GM21367 (cell line): ENCODE data around the gene PAQR4.

Experiments used
- ATAC-seq: cut with Tn5 transposase; IDR thresholded peaks from one replicate; pipeline ENCODE4 v1.9.1; 2021; ENCODE audit not compliant: unreplicated experiment

The PAQR4 gene

GRCh38 chr16:2979669-2980226, 10.6 kb downstream of the PAQR4 start:
- ATAC-seq = no peak

- ATAC-seq = peak; percentile 57
These were observed 11.4 kb downstream of the PAQR4 start, which contains the start of gene PKMYT1 for GRCh38 chr16:2980227-2981176. Gene PKMYT1, minus strand, starts transcription at chr16:2980446. Its CDS starts 789 bp downstream, at chr16:2979657.

- ATAC-seq = no peak
These were observed 12.2 kb downstream of the PAQR4 start for GRCh38 chr16:2981177-2981898.

GRCh38 chr16:2981899-2982250, 12.7 kb downstream of the PAQR4 start:
- no peak for ATAC-seq

- ATAC-seq = no peak
These were observed 13.3 kb downstream of the PAQR4 start for GRCh38 chr16:2982402-2982801.

DNA sequence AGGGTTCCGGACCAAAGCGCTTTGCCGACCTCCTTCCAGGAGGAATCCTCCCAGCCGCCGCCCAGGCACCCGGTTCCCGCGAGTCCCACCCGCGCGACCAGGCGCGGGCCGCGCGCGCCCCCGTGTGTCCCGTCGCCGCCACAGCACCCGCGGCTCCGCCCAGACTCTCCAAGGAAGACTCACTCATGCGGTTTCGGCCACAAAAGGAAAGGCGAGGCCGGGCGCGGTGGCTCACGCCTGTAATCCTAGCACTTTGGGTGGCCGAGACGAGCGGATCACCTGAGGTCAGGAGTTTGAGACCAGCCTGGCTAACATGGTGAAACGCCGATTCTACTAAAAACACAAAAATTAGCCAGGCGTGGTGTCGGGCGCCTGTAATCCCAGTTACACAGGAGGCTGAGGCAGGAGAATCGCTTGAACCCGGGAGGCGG, 14.6 kb downstream of the PAQR4 start:
- ATAC-seq = no peak

DNA sequence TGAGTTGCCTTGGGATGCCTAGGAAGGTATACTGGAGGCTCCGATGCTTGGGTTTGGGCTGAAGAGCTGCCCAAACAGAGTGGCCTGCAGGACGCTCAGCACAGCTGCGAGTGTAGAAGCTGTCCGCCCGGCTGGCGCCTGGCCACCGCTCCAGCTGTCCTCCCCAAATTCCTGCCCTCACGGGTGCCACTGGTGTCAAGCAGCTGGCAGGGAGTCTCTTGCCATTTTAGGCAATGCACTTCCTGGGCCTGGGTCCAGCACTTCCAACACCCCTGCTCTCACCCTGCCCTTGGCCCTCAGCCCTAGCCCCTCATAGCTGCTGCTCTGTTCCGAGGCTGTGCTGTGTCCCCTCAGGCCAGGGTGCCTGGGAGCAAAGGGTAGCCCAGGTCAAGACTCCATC, 16.3 kb downstream of the PAQR4 start:
- ATAC-seq = no peak

DNA sequence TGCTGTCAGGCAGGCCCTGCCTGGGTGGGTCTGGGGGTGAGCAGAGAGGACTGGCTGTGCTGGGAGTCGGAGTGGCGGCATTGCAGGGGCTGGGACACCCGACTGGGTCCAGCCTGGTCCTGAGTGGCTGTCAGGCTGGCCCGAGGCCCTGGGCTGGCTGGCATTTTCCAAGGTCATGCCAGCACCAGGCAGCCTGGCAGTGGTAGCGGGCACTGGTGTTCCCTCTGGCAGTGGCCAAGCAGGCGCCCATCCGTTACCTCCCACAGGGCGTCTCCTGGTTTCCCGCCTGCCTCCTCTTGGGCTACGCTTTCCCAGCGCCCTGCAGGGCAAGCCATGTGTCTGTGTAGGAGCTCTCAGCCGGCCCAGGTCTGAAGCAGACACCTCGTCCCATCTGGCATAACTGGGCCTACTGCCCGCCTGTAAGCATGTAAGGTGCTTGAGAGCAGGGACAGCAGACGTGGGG, 16.8 kb downstream of the PAQR4 start:
- no peak for ATAC-seq

- no peak for ATAC-seq
These were observed 17.6 kb downstream of the PAQR4 start for GRCh38 chr16:2986623-2987188.

- no peak for ATAC-seq
These were observed 18.1 kb downstream of the PAQR4 start for GRCh38 chr16:2987286-2987685.

GRCh38 chr16:2987833-2988232, 18.7 kb downstream of the PAQR4 start:
- no peak for ATAC-seq

DNA sequence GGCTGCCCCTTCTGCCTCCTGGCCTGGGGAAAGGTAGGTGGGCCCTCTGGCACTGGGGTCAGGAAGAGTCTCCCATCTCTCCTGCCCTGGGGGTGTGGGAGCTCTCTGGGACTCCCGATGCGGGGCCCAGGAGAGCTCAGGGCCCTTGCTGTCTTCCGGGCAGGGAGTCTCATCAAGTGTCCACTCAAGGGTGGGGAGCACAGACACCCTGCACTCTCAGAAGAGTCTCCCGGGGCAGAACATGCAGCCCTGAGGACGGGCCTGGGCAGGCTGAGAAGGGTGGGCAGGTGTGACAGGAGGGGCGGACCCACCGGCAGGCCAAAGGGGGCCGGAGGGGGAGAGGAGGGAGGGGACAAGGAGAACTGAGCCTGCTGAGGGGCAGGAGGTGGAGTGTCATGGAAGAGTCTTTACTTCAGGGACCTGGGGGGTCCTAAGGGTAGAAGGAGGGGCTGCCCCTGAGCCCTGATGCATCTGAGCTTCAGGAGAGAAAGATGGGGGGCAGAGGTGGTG, 19.5 kb downstream of the PAQR4 start:
- no peak for ATAC-seq

DNA sequence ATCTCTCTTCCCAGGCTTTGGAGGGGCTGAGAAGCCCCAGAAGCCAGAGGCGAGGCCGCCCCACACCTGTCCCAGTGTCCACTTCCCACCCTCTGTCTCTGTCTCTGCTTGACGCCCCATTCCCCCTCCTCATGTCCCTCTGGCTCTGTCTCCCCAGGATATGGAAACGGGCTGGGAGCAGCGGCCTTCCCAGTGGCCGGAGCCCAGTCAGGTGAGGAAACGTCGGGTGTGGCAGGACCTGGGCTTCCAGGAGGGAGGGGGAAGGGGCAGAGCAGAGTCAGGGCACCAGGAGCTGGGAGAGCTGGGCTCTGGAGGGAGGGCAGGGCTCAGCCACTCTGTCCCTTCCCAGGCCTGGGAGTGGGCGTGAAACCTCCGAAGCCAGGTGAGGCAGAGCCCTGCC, 21.7 kb downstream of the PAQR4 start:
- no peak for ATAC-seq

DNA sequence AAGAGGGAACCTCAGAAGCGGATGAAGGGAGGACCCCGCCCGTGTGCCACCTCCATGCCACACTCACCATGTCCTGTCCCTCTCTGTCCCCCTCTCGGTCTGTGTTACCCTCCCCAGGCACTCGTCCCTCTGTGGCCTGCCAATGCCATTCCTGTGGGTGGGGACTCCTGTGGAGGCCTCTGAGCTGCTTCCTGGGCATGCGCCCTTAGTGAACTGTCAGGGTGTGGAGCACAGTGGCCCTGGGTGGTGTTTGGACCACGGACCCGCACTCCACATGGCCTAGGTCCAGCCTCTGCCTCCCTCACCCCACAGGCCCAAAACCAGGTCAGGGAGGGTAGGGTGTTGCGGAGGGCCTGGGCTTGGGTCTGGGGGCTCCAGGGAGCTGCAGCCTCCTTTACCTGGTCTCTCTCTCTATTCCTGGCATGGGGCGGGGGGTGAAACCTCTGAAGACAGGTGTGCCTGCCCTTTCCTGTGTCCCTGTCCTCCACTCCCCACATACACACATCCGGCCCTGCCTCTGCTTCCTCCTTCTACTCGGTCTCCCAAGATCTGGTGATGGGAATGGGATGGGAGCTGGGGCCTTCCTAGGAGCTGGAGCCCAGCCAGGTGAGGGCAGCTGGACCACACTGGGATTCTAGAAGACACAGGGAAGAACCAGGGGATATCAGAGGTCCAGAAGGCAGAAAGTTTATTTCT, 22.6 kb downstream of the PAQR4 start:
- no peak for ATAC-seq

DNA sequence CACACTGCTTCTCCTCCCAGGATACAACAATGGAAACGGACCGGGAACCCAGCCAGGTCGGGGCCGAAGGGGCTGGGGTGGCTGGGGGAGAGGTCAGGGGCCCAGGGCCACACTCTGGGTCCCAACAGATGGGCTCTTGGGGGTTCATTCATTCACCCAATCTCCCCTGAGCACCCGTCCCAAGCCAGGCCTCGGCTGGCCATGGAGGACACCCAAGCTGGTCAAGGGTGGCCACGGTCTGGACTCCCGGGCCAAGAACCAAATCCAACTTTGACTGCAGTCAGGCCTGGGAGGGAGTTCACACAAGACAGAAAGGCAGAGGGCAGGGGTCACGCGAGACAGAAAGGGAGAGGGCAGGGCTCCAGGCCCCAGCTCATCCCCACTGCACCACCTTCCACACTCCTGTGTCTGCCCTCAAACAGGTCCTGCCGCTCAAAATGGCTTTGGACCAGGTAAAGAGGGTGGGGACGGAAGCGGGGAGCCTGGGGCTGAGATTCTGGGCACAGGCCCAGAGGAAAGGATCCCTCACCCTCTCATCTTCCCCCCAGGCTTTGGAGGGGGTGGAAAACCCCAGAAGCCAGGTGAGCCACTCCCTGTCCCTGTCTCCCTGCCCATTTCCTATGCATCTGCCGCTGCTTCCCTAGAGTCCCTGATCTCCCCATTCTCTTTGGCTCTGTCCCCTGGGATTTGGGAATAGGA, 23.4 kb downstream of the PAQR4 start:
- ATAC-seq = no peak

DNA sequence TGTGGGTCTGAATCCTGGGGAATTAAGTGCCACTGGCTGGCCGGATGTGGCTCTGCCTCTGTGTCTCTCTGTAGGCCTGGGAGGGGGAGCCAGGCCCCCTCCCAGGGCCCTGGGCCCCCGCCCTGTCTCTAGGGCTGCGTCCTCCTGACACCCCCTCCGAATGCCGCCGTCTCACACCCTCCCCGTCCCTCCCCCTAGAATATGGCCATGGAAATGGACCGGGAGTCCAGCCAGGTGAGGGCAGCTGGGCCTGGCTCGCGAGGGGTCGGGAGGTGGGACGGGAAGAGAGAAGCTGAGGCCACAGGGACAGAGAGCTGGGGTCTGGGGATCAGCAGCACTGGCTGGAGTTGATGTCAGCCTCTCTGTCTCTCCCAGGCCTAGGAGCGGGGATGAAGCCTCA, 27.1 kb downstream of the PAQR4 start:
- ATAC-seq = no peak

DNA sequence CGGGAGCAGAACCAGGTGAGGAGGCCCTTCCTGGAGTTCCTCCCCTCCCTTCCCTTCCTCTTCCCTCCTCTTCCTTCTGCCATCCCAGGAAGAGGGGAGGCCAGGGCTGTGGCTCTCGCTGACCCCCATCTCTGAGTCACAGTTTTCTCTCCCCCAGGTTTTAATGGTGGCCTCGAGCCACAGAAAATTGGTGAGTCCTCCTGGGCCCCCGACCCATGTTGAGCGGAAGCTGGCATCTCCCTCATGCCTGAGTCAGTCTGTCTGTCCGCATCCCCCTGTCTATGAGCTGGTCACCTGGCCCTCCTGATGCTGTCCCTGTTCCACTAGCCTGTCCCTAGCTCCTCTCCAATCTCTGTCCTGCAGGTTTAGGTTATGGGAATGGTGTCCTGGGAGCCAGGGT, 30.8 kb downstream of the PAQR4 start:
- ATAC-seq = no peak

- no peak for ATAC-seq
These were observed 31.4 kb downstream of the PAQR4 start for GRCh38 chr16:3000540-3000939.

- no peak for ATAC-seq
These were observed 32.2 kb downstream of the PAQR4 start for GRCh38 chr16:3001316-3001715.
